A673 (cell line): ENCODE results near the gene EGLN1. TPM values are rescaled to one million over a fixed set of nuclear protein-coding genes. Genes with fewer than 3 reads are reported as not detected.
"Not testable (repeated sequence)": the region's sequence is repeated elsewhere in the genome, so short reads cannot be mapped to it uniquely, and the experiment has no call there.

Source experiments
- Bru-seq: library from RNA; stranded (reverse); fragments of 400-500 nt; gene quantifications from one replicate; lab custom pipeline; 2021; lab: Mats Ljungman, UMichigan
- BruChase-seq, 2 experiments: library from RNA; stranded (reverse); fragments of 400-500 nt; gene quantifications; one replicate each; lab custom pipeline; 2021; lab: Mats Ljungman, UMichigan
- BruUV-seq: library from RNA; stranded (reverse); fragments of 400-500 nt; replicated peaks from 2 replicates; lab custom pipeline; 2021; lab: Mats Ljungman, UMichigan
- CTCF ChIA-PET: fragments of 300-600 bp; sonication (Branson Sonifier 250); formaldehyde crosslinking; loops from one replicate; lab custom pipeline; 2022; ENCODE audit warnings: antibody characterized with exemption; lab: Charles Lee
- POLR2A ChIA-PET: fragments of 300-600 bp; sonication (Branson Sonifier 250); formaldehyde crosslinking; loops from one replicate; lab custom pipeline; 2022; ENCODE audit warnings: antibody characterized with exemption; ENCODE audit not compliant: low non-redundant PET; lab: Charles Lee
- DNase-seq: peaks from one replicate; pipeline ENCODE4 v3.0.0-alpha.2; 2015; ENCODE audit warnings: low spot score
- H3K27ac ChIP-seq: fragments of 200-600 bp; sonication (generic); 2 replicates; pipeline ENCODE4 v1.5.1; 2016; ENCODE audit warnings: mixed run types, low read depth, mild to moderate bottlenecking, mixed read lengths, antibody characterized with exemption, low read length; ENCODE audit not compliant: poor library complexity, severe bottlenecking
- H3K27me3 ChIP-seq: fragments of 200-600 bp; sonication (generic); replicated peaks from 2 replicates; pipeline ENCODE4 v1.6.1; 2017; ENCODE audit warnings: mixed run types, low read depth, mild to moderate bottlenecking, mixed read lengths, antibody characterized with exemption, low read length; ENCODE audit not compliant: insufficient read depth, poor library complexity
- H3K36me3 ChIP-seq: fragments of 200-600 bp; sonication (generic); 2 replicates; pipeline ENCODE4 v1.6.1; 2016; ENCODE audit warnings: mixed run types, mild to moderate bottlenecking, mixed read lengths, antibody characterized with exemption, low read length; ENCODE audit not compliant: insufficient read depth, poor library complexity, severe bottlenecking
- H3K4me1 ChIP-seq: fragments of 200-600 bp; sonication (generic); 2 replicates; pipeline ENCODE4 v1.6.1; 2017; ENCODE audit warnings: mixed run types, mild to moderate bottlenecking, mixed read lengths, antibody characterized with exemption, low read length; ENCODE audit not compliant: insufficient read depth, poor library complexity, severe bottlenecking
- H3K4me3 ChIP-seq: fragments of 200-600 bp; sonication (generic); 2 replicates; pipeline ENCODE4 v1.5.1; 2016; ENCODE audit warnings: low read depth, mixed run types, mild to moderate bottlenecking, mixed read lengths, low read length; ENCODE audit not compliant: poor library complexity, severe bottlenecking
- H3K9me3 ChIP-seq: fragments of 200-600 bp; sonication (generic); 2 replicates; pipeline ENCODE4 v1.6.1; 2016; ENCODE audit warnings: mixed run types, low read depth, mild to moderate bottlenecking, mixed read lengths, antibody characterized with exemption, low read length; ENCODE audit not compliant: poor library complexity, severe bottlenecking
- EZH2 ChIP-seq: fragments of 200-600 bp; sonication (generic); IDR thresholded peaks from 2 replicates; pipeline ENCODE4 v1.6.1; 2017; ENCODE audit warnings: borderline replicate concordance, low read depth, mild to moderate bottlenecking, mixed read lengths, antibody characterized with exemption, low read length; ENCODE audit not compliant: poor library complexity, severe bottlenecking
- intact Hi-C: fragments of 100-400 bp; cut with micrococcal nuclease; formaldehyde crosslinking; loops from one replicate; pipeline ENCODE4 v1.10.0; 2022; ENCODE audit not compliant: unreplicated experiment
- long read RNA-seq: library from polyadenylated mRNA; stranded (forward); transcript quantifications from one replicate; pipeline ENCODE4 v2.0.0, GENCODE V29; 2022
- total RNA-seq: library from RNA; stranded (reverse); gene quantifications from 2 replicates; pipeline ENCODE4 v1.2.3, GENCODE V29; 2021
- TF ChIP-seq, protein P1 (sequence below): fragments of 300-800, 200-600 bp; sonication (generic); conservative IDR thresholded peaks from 2 replicates; pipeline ENCODE4 v1.5.1; 2017; ENCODE audit warnings: low read depth, mild to moderate bottlenecking, antibody characterized with exemption, low read length, moderate library complexity, mixed read lengths

EGLN1 gene
- total RNA-seq, result 29.5 and 30.4 TPM in 2 replicates
- Bru-seq, nascent RNA, result percentile 79 among the genes with signal in this experiment
- BruChase-seq, experiment 1, labeled RNA remaining after a 2-hour chase, result percentile 79 among the genes with signal in this experiment
- percentile 83 among the genes with signal in this experiment for BruChase-seq, experiment 2, labeled RNA remaining after a 6-hour chase
- long read RNA-seq, full-length matches to known transcripts, result 78 of 93 reads
- long read RNA-seq, partial matches to known transcripts, result 0 of 93 reads
- long read RNA-seq, other reads (novel, unspliced or antisense), result 15 of 93 reads

DNA sequence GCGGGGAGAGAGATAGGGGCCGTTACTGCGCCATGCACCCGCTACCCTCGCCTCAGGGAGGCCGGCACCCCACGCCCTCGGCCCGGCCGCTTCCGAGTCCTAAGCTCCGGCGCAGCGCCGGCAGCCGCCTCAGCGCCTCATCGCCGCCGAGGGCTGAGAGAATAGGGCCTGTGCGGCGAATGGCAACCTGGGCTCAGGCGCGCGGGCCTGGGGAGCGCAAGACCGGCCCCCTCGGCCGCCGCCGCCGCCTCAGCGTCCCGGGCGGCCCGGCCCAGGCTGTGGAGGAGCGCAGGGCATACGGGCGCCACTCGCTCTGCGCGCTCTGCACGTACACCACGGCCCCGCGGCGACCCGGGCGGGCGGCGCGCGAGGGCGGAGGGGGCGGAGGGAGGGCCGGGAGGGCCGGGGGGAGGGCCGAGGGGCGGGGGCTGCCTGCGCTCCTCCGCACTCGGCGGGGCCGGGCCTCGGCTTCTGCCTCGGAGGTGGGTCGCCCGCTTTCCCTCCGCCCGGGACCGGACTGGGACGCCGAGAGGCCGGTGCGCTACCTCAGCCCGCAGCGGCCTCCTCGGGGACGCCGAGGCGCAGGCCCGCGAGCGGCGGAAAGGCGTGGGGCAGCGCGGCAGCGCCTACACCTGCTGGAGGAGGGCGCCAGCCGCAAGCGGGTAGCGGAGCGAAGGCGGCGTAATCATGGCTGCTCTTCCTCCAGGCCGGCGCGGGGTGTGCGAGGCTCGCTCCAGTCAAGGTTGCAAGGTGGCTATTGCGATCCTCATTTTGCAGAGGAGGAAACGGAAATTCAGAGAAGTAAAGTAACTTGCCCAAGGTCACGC is at the start of gene EGLN1:
Gene EGLN1 (minus strand): TSS at position 317 of the 827 bp plus-strand sequence. CDS start 399 bp downstream, outside the sequence.
- no TSS peak for BruUV-seq
- Histone ChIP-seq H3K9me3 (no peaks in the 10 kb centered on the region), H3K27ac (peak within 1 kb of the TSS; percentile 90), H3K4me3 (peak within 1 kb of the TSS; percentile 80), H3K27me3 (no peaks in the 10 kb centered on the region), H3K36me3 (no peaks in the 10 kb centered on the region), H3K4me1 (peaks cover 27% of the 10 kb centered on the region)
- peak; percentile 91 for DNase-seq
- POLR2A ChIA-PET, result no interaction called here
- TF ChIP-seq, protein P1, sequence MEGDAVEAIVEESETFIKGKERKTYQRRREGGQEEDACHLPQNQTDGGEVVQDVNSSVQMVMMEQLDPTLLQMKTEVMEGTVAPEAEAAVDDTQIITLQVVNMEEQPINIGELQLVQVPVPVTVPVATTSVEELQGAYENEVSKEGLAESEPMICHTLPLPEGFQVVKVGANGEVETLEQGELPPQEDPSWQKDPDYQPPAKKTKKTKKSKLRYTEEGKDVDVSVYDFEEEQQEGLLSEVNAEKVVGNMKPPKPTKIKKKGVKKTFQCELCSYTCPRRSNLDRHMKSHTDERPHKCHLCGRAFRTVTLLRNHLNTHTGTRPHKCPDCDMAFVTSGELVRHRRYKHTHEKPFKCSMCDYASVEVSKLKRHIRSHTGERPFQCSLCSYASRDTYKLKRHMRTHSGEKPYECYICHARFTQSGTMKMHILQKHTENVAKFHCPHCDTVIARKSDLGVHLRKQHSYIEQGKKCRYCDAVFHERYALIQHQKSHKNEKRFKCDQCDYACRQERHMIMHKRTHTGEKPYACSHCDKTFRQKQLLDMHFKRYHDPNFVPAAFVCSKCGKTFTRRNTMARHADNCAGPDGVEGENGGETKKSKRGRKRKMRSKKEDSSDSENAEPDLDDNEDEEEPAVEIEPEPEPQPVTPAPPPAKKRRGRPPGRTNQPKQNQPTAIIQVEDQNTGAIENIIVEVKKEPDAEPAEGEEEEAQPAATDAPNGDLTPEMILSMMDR, result peak; percentile 35
- no peak for TF ChIP-seq EZH2
- CTCF ChIA-PET, result no interaction called here
- intact Hi-C loops, result loop anchor here (2.0 to 5.0 kb wide), 3 partner anchors 60 to 180 kb away; partner anchors contain the start of gene TSNAX

DNA sequence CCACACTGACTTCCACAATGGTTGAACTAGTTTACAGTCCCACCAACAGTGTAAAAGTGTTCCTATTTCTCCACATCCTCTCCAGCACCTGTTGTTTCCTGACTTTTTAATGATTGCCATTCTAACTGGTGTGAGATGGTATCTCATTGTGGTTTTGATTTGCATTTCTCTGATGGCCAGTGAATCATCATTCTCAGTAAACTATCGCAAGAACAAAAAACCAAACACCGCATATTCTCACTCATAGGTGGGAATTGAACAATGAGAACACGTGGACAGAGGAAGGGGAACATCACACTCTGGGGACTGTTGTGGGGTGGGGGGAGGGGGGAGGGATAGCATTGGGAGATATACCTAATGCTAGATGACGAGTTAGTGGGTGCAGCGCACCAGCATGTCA is 49.4 kb upstream of the EGLN1 start:
- intact Hi-C loops, H3K9me3 ChIP-seq, CTCF ChIA-PET, H3K27me3 ChIP-seq, H3K4me1 ChIP-seq, BruUV-seq, POLR2A ChIA-PET, H3K36me3 ChIP-seq, H3K4me3 ChIP-seq, H3K27ac ChIP-seq, DNase-seq: not testable (repeated sequence)

DNA sequence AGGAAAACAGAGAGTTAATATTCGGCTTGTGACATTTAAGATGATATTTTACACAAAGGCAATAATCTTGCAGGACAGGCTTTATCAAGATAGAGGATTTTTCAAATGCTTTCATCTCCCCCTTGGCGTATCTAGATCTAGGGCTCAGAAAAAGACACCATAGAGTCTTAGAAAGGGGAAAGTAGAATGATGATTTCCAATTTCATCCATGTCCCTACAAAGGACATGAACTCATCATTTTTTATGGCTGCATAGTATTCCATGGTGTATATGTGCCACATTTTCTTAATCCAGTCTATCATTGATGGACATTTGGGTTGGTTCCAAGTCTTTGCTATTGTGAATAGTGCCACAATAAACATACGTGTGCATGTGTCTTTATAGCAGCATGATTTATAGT is 48.9 kb upstream of the EGLN1 start:
- POLR2A ChIA-PET, result not testable (repeated sequence)

DNA sequence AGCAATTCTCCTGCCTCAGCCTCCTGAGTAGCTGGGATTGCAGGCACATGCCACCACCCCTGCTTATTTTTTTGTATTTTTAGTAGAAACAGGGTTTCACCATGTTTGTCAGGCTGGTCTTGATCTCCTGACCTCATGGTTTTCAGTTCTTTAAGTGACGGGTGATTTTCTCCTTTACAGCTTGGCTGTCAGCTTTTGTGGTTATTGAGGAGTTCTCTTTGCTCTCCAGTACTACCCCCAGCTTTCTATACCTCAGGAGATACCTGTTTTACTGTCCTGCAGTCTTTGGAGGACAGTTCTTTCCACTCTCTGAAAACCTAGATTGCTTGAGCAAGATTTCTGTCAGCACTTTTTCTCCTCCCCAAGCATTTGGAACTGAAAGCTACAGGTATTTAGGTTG is 45.9 kb upstream of the EGLN1 start:
- no peaks in the 10 kb centered on the region for H3K4me1 ChIP-seq
- no peak for DNase-seq
- no peak overlapping the region for H3K4me3 ChIP-seq
- no peak for TF ChIP-seq EZH2
- TF ChIP-seq, protein P1, result no peak
- intact Hi-C loops, result no loop called here
- CTCF ChIA-PET, result no interaction called here
- POLR2A ChIA-PET, result no interaction called here
- no peak overlapping the region for H3K27ac ChIP-seq
- H3K36me3 ChIP-seq, result no peaks in the 10 kb centered on the region
- no peaks in the 10 kb centered on the region for H3K27me3 ChIP-seq
- BruUV-seq, result no TSS peak
- H3K9me3 ChIP-seq, result no peaks in the 10 kb centered on the region

More for the DNA sequence above, 48.9 kb upstream of the EGLN1 start:
- H3K9me3 ChIP-seq, CTCF ChIA-PET, H3K36me3 ChIP-seq, H3K27me3 ChIP-seq, H3K4me3 ChIP-seq, DNase-seq, BruUV-seq, H3K4me1 ChIP-seq, H3K27ac ChIP-seq, intact Hi-C loops: not testable (repeated sequence)
